K562 (cell line): ENCODE results near the gene ZNF563. TPM values are rescaled to one million over a fixed set of nuclear protein-coding genes. Genes with fewer than 3 reads are reported as not detected.

Source experiments
- ADNP ChIP-seq: fragments of 200-800 bp; sonication (Bioruptor generic); IDR thresholded peaks from 2 replicates; pipeline ENCODE4 v1.6.1; 2016; ENCODE audit warnings: missing genetic modification characterization, missing compliant biosample characterization
- ATF2 ChIP-seq: sonication (generic); formaldehyde crosslinking; IDR thresholded peaks from 2 replicates; pipeline ENCODE4 v1.8.1; 2022; ENCODE audit warnings: missing genetic modification reagents
- BDP1 ChIP-seq: IDR thresholded peaks from 3 replicates; pipeline ENCODE4 v1.6.1; 2011; ENCODE audit not compliant: insufficient read length, insufficient read depth
- CBFA2T3 ChIP-seq: fragments of 450-650 bp; IDR thresholded peaks from 2 replicates; pipeline ENCODE4 v1.6.1; 2017
- CBX2 ChIP-seq: fragments of 200-600 bp; sonication (generic); IDR thresholded peaks from one replicate; pipeline ENCODE4 v1.6.1; 2012; ENCODE audit warnings: mild to moderate bottlenecking, low read length, inconsistent platforms; ENCODE audit not compliant: insufficient read depth, poor library complexity, severe bottlenecking
- CBX3 ChIP-seq, 2 experiments: IDR thresholded peaks; 1 replicate in 1 of 2; 2 replicates in 1 of 2; pipeline ENCODE4 v1.6.1; 2012; ENCODE audit warnings: inconsistent platforms in 2 of 2, low read length in 2 of 2, borderline replicate concordance in 1 of 2, control low read depth in 1 of 2
- E2F5 ChIP-seq: sonication (generic); formaldehyde crosslinking; IDR thresholded peaks from 2 replicates; pipeline ENCODE4 v1.8.0; 2022; ENCODE audit warnings: mild to moderate bottlenecking, missing genetic modification reagents
- ESRRA ChIP-seq: fragments of 450-650 bp; IDR thresholded peaks from 2 replicates; pipeline ENCODE4 v1.6.1; 2014; ENCODE audit warnings: low read depth, mild to moderate bottlenecking, moderate library complexity, borderline replicate concordance
- HDAC2 ChIP-seq: fragments of 450-650 bp; IDR thresholded peaks from 2 replicates; pipeline ENCODE4 v1.6.1; 2016; ENCODE audit warnings: mild to moderate bottlenecking
- HOMEZ ChIP-seq: fragments of 250-450 bp; sonication (Bioruptor Pico); IDR thresholded peaks from 2 replicates; pipeline ENCODE4 v1.4.0; 2020; ENCODE audit warnings: mild to moderate bottlenecking, moderate library complexity
- LEF1 ChIP-seq: fragments of 450-650 bp; IDR thresholded peaks from 2 replicates; pipeline ENCODE4 v1.6.1; 2016; ENCODE audit warnings: mild to moderate bottlenecking
- MAZ ChIP-seq, 2 experiments: fragments of 450-650 bp in 1 of 2; sonication (generic) in 1 of 2; formaldehyde crosslinking; IDR thresholded peaks in 1 of 2; conservative IDR thresholded peaks in 1 of 2; 2 replicates each; pipeline versions ENCODE4 v1.4.0 to v1.5.0; 2020; ENCODE audit warnings: mild to moderate bottlenecking in 1 of 2, missing genetic modification reagents in 1 of 2
- NFATC3 ChIP-seq: fragments of 450-650 bp; IDR thresholded peaks from 2 replicates; pipeline ENCODE4 v1.6.1; 2017; ENCODE audit warnings: mild to moderate bottlenecking
- NFYB ChIP-seq: IDR thresholded peaks from 2 replicates; pipeline ENCODE4 v1.6.1; 2011; ENCODE audit warnings: mild to moderate bottlenecking, moderate library complexity; ENCODE audit not compliant: insufficient read length; ENCODE audit errors: extremely low read depth
- NR2C2 ChIP-seq, 2 experiments: fragments of 200-800 bp in 1 of 2; sonication (Bioruptor generic) in 1 of 2; sonication (generic) in 1 of 2; formaldehyde crosslinking in 1 of 2; IDR thresholded peaks; 2 replicates each; pipeline versions ENCODE4 v1.6.1 to v1.8.0; 2016 to 2022; ENCODE audit warnings: mild to moderate bottlenecking in 1 of 2, missing compliant biosample characterization in 1 of 2, missing genetic modification characterization in 1 of 2, missing genetic modification reagents in 1 of 2
- OTX1 ChIP-seq: fragments of 450-650 bp; formaldehyde crosslinking; IDR thresholded peaks from 2 replicates; pipeline ENCODE4 v1.4.0; 2022; ENCODE audit warnings: mild to moderate bottlenecking
- PHF20 ChIP-seq: fragments of 450-650 bp; IDR thresholded peaks from 2 replicates; pipeline ENCODE4 v1.6.1; 2018; ENCODE audit not compliant: partially characterized antibody
- SAFB ChIP-seq: fragments of 200-400 bp; formaldehyde crosslinking; IDR thresholded peaks from 2 replicates; pipeline ENCODE4 v1.6.1; 2017; ENCODE audit warnings: low read depth, low read length, borderline replicate concordance
- SIN3A ChIP-seq, 2 experiments: fragments of 150-350 bp in 1 of 2; IDR thresholded peaks; 2 replicates each; pipeline ENCODE4 v1.6.1; 2011 to 2016; ENCODE audit warnings: borderline replicate concordance in 2 of 2, low read depth in 2 of 2, low read length in 2 of 2, mild to moderate bottlenecking in 2 of 2, moderate library complexity in 2 of 2; ENCODE audit not compliant: control insufficient read depth in 1 of 2
- SMARCE1 ChIP-seq: fragments of 450-650 bp; IDR thresholded peaks from 2 replicates; pipeline ENCODE4 v1.7.1; 2016; ENCODE audit warnings: mild to moderate bottlenecking
- USF1 ChIP-seq: sonication (generic); formaldehyde crosslinking; IDR thresholded peaks from 2 replicates; pipeline ENCODE4 v1.9.0; 2022; ENCODE audit warnings: mild to moderate bottlenecking, missing genetic modification reagents
- ZNF324 ChIP-seq: fragments of 250-450 bp; sonication (Bioruptor Pico); IDR thresholded peaks from 2 replicates; pipeline ENCODE4 v1.4.0; 2020; ENCODE audit warnings: mild to moderate bottlenecking
- ZNF347 ChIP-seq: fragments of 450-650 bp; formaldehyde crosslinking; IDR thresholded peaks from 2 replicates; pipeline ENCODE4 v1.4.0; 2020; ENCODE audit warnings: low read depth, mild to moderate bottlenecking, moderate library complexity
- ZNF561 ChIP-seq: fragments of 450-650 bp; formaldehyde crosslinking; conservative IDR thresholded peaks from 2 replicates; pipeline ENCODE4 v1.4.0; 2020; ENCODE audit warnings: mild to moderate bottlenecking, moderate library complexity
- polyA plus RNA-seq, 8 experiments: library from polyadenylated mRNA; depleted of rRNA in 4 of 8; stranded (reverse) in 5 of 8; unstranded in 3 of 8; fragments of >200 nt; fragmentation: Nextera tagmentation in 2 of 8; fragmentation: Illumina TruSeq in 1 of 8; extraction: Ambion mirVana in 2 of 8; extraction: Trizol in 1 of 8; gene quantifications; 2 replicates each; pipeline versions ENCODE4 v1.2.1 to v1.2.3, GENCODE V29; 2011 to 2014; ENCODE audit warnings: inconsistent platforms in 1 of 8, missing spikeins in 1 of 8
- total RNA-seq, 7 experiments: library from RNA; depleted of rRNA in 6 of 7; stranded (reverse); fragments of >200 nt in 6 of 7; fragmentation: Illumina TruSeq in 2 of 7; extraction: Trizol in 2 of 7; gene quantifications; 2 replicates each; pipeline versions ENCODE4 v1.2.1 to v1.2.3, GENCODE V29; 2011 to 2021; ENCODE audit warnings: low replicate concordance in 1 of 7

The ZNF563 gene
- total and polyA plus RNA-seq, 9 of the 15 experiments (the other 6 are each of a cell fraction or from before 2014, with no cell fraction given), result 0.37 to 2.9 (median 0.74) TPM

DNA sequence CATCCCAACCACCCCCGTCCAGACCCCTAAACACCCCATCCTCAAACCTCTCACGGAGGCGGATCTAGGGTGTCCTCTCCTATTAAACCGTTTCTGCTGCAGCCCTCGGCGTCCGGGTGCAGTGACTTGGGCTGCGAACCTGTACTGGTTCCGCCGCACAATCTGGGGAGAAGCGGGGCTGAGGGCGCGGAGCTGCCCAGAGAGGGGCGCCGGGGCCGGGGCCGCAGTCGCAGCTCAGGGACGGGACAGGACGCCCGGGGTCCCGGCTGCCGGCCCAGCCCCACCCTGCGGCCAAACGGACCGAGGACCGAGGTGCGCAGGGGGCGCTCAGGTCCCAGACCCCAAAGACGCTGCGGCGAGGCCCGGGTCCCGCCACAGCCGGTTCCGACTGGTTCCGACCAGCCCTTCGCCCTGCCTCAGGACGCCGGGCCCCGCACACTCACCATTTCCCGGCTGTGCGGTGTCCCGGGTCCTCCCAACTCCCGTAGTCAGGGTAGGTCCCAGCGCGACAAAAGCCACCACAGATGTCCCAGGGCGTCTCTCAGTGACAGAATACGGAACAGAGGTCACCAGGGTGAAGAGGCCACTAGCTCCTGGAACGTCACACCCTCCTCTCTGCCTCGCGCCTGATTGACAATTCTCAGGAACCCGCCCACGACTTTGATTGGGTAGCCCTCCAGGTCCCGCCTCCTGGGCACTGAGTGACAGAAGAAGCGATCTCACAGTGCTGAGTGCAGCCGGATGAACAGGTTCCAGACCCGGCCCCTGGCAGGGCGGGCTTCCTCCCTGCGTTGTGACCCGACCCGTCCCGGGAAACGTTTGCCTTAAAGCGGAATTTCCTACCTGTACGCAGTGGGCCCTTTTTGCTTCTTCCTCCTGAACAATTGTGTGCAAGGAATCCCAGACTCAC is 38.9 kb downstream of the ZNF563 start, which contains the start of gene ZNF44 (continued):
- no peak for TF ChIP-seq NFATC3
- TF ChIP-seq MAZ (CRISPR knock-in tag; conservative IDR thresholded peaks at IDR 0.05 in 1 of 2, IDR thresholded peaks at IDR 0.05 in 1 of 2), result peak; percentile 41 to 46; a peak in 3 of 4 replicates
- TF ChIP-seq HOMEZ, result no peak
- no peak for TF ChIP-seq CBFA2T3
- no peak for TF ChIP-seq USF1
- peak; percentile 98 for TF ChIP-seq NFYB
- no peak for TF ChIP-seq SAFB
- TF ChIP-seq E2F5 (CRISPR knock-in tag), result no peak
- no peak for TF ChIP-seq BDP1
- no peak for TF ChIP-seq PHF20
- no peak for TF ChIP-seq SIN3A (IDR thresholded peaks at IDR 0.05; ENCODE audit: borderline replicate concordance in 2 of 2, control insufficient read depth in 1 of 2, low read depth in 2 of 2, low read length in 2 of 2)
- TF ChIP-seq ATF2 (CRISPR knock-in tag), result no peak
- no peak for TF ChIP-seq CBX2
- TF ChIP-seq ZNF324 (CRISPR knock-in tag), result no peak
- TF ChIP-seq ESRRA, result peak; percentile 95
- no peak for TF ChIP-seq ADNP (tag)
- no peak for TF ChIP-seq ZNF347 (CRISPR knock-in tag)
- no peak for TF ChIP-seq SMARCE1
- no peak for TF ChIP-seq OTX1 (CRISPR knock-in tag)
- TF ChIP-seq ZNF561 (CRISPR knock-in tag), result no peak
- no peak for TF ChIP-seq NR2C2 (CRISPR knock-in tag; IDR thresholded peaks at IDR 0.05)
- TF ChIP-seq NR2C2 (tag; IDR thresholded peaks at IDR 0.05), result peak; percentile 94
- TF ChIP-seq LEF1, result no peak
- TF ChIP-seq CBX3 (IDR thresholded peaks at IDR 0.05; ENCODE audit: borderline replicate concordance in 1 of 2, low read length in 2 of 2), result no peak
- no peak for TF ChIP-seq HDAC2
